ENCODE measurements around the gene NPAS2.

Gene NPAS2

GRCh38 chr2:100865816-100866460 is 46.0 kb downstream of the NPAS2 start:
- Histone ChIP-seq H3K4me1 (ENCODE audit: insufficient read depth, low read length) (no peaks in the 10 kb centered on the region), H3K36me3 (ENCODE audit: insufficient read depth, low read length) (no peaks in the 10 kb centered on the region), H3K9ac (ENCODE audit: low read depth, low read length) (no peak overlapping the region), H3K9me3 (ENCODE audit: control insufficient read depth, insufficient read depth, low read length) (no peaks in the 10 kb centered on the region)

DNA sequence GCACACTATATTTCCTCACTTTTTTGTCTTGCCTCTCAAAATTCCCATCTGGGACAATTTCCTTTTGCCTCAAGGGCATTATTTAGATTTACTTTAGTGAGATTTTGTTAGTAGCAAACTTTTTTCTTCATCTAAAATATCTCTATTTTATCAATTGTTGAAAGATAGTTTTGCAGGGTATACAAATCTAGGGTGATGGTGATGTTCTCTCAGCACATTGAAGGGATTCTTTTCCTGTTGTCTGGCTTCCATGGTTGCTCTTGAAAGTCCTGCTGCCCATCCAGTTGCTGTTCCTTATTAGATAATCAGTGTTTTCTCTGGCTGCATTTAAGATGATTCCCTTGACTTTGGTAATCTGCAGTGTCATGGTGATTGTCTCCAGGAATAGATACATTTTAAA is 48.1 kb downstream of the NPAS2 start:
- Histone ChIP-seq H3K9ac (ENCODE audit: low read depth, low read length) (no peak overlapping the region), H3K9me3 (ENCODE audit: control insufficient read depth, insufficient read depth, low read length) (no peaks in the 10 kb centered on the region), H3K36me3 (ENCODE audit: insufficient read depth, low read length) (no peaks in the 10 kb centered on the region), H3K4me1 (ENCODE audit: insufficient read depth, low read length) (no peaks in the 10 kb centered on the region)

GRCh38 chr2:100869120-100869519 is 49.2 kb downstream of the NPAS2 start:
- H3K36me3 ChIP-seq (ENCODE audit: insufficient read depth, low read length): no peaks in the 10 kb centered on the region
- H3K4me1 ChIP-seq (ENCODE audit: insufficient read depth, low read length): no peaks in the 10 kb centered on the region
- no peak overlapping the region for H3K9ac ChIP-seq (ENCODE audit: low read depth, low read length)
- no peaks in the 10 kb centered on the region for H3K9me3 ChIP-seq (ENCODE audit: control insufficient read depth, insufficient read depth, low read length)

GRCh38 chr2:100870652-100871531 is 51.0 kb downstream of the NPAS2 start:
- no peaks in the 10 kb centered on the region for H3K4me1 ChIP-seq (ENCODE audit: insufficient read depth, low read length)
- no peaks in the 10 kb centered on the region for H3K36me3 ChIP-seq (ENCODE audit: insufficient read depth, low read length)
- H3K9me3 ChIP-seq (ENCODE audit: control insufficient read depth, insufficient read depth, low read length): no peaks in the 10 kb centered on the region
- no peak overlapping the region for H3K9ac ChIP-seq (ENCODE audit: low read depth, low read length)

- Histone ChIP-seq H3K36me3 (ENCODE audit: insufficient read depth, low read length) (no peaks in the 10 kb centered on the region), H3K9me3 (ENCODE audit: control insufficient read depth, insufficient read depth, low read length) (no peaks in the 10 kb centered on the region), H3K4me1 (ENCODE audit: insufficient read depth, low read length) (no peaks in the 10 kb centered on the region), H3K9ac (ENCODE audit: low read depth, low read length) (no peak overlapping the region)
Observed at GRCh38 chr2:100875516-100876230, 55.7 kb downstream of the NPAS2 start.

GRCh38 chr2:100876231-100876860 is 56.4 kb downstream of the NPAS2 start:
- Histone ChIP-seq H3K4me1 (ENCODE audit: insufficient read depth, low read length) (no peaks in the 10 kb centered on the region), H3K9ac (ENCODE audit: low read depth, low read length) (no peak overlapping the region), H3K9me3 (ENCODE audit: control insufficient read depth, insufficient read depth, low read length) (no peaks in the 10 kb centered on the region), H3K36me3 (ENCODE audit: insufficient read depth, low read length) (no peaks in the 10 kb centered on the region)

GRCh38 chr2:100877555-100877954 is 57.6 kb downstream of the NPAS2 start:
- H3K9ac ChIP-seq (ENCODE audit: low read depth, low read length): no peak overlapping the region

GRCh38 chr2:100878000-100878791 is 58.3 kb downstream of the NPAS2 start:
- no peaks in the 10 kb centered on the region for H3K36me3 ChIP-seq (ENCODE audit: insufficient read depth, low read length)
- no peaks in the 10 kb centered on the region for H3K4me1 ChIP-seq (ENCODE audit: insufficient read depth, low read length)
- no peak overlapping the region for H3K9ac ChIP-seq (ENCODE audit: low read depth, low read length)
- H3K9me3 ChIP-seq (ENCODE audit: control insufficient read depth, insufficient read depth, low read length): no peaks in the 10 kb centered on the region

More at GRCh38 chr2:100877555-100877954, 57.6 kb downstream of the NPAS2 start:
- H3K9me3 ChIP-seq (ENCODE audit: control insufficient read depth, insufficient read depth, low read length): no peaks in the 10 kb centered on the region
- H3K4me1 ChIP-seq (ENCODE audit: insufficient read depth, low read length): no peaks in the 10 kb centered on the region
- H3K36me3 ChIP-seq (ENCODE audit: insufficient read depth, low read length): no peaks in the 10 kb centered on the region

DNA sequence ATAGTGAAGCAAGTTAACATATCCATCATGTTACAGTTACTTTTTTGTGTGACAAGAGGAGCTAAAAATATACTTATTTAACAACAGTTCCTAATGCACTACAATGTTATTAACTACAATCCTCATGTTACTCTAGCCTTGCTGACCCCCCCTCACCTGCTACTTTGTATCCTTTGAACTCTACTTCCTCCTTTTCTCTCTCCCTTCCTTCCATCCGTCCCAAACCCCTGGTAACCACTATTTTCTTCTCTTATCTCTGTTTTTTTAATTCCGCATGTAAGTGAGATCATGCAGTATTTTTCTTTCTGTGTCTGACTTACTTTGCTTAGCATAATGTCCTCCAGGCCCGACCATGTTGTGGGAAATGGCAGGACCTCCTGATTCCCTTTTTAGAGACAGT is 59.4 kb downstream of the NPAS2 start:
- H3K9me3 ChIP-seq (ENCODE audit: control insufficient read depth, insufficient read depth, low read length): no peaks in the 10 kb centered on the region
- no peaks in the 10 kb centered on the region for H3K4me1 ChIP-seq (ENCODE audit: insufficient read depth, low read length)
- no peak overlapping the region for H3K9ac ChIP-seq (ENCODE audit: low read depth, low read length)
- H3K36me3 ChIP-seq (ENCODE audit: insufficient read depth, low read length): no peaks in the 10 kb centered on the region

DNA sequence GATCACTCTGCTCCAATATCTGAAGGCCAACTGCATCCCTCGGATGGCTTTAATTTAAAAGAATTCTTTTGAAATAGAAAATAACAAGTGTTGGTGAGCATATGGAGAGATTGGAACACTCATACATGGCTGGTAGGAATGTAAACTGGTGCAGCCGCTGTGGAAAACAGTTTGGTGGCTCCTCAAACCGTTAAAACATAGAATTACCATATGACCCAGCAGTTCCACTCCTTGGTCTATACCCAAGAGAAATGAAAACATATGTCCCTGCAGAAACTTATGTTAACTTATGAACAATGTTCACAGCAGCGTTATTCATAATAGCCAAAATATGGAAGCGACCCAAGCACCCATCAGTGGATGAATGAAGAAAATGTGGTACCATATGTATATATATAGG is 60.1 kb downstream of the NPAS2 start:
- Histone ChIP-seq H3K36me3 (ENCODE audit: insufficient read depth, low read length) (no peaks in the 10 kb centered on the region), H3K4me1 (ENCODE audit: insufficient read depth, low read length) (no peaks in the 10 kb centered on the region), H3K9ac (ENCODE audit: low read depth, low read length) (no peak overlapping the region), H3K9me3 (ENCODE audit: control insufficient read depth, insufficient read depth, low read length) (no peaks in the 10 kb centered on the region)

DNA sequence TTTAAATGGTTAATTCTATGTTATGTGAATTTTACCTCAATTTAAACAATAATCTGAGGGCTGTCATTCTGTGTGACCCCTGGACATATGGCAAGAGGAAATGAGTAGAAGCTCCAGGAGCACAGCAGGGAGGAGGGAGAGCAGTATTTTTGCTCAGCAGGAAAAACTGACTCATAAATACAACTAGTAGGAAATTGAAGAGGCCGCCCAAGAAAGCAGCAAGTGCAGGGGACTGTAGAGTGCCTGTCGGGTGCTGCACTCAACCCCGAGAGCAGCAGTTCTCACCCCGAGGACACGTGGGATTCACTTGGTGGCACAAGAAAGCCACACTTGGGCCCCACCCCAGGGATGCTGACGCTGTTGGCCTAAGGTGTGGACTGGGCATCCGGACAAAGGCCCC is 60.8 kb downstream of the NPAS2 start:
- Histone ChIP-seq H3K4me1 (ENCODE audit: insufficient read depth, low read length) (no peaks in the 10 kb centered on the region), H3K36me3 (ENCODE audit: insufficient read depth, low read length) (no peaks in the 10 kb centered on the region), H3K9ac (ENCODE audit: low read depth, low read length) (no peak overlapping the region), H3K9me3 (ENCODE audit: control insufficient read depth, insufficient read depth, low read length) (no peaks in the 10 kb centered on the region)

- H3K9ac ChIP-seq (ENCODE audit: low read depth, low read length): no peak overlapping the region
Observed at GRCh38 chr2:100882645-100883613, 63.0 kb downstream of the NPAS2 start.

GRCh38 chr2:100884145-100884621 is 64.2 kb downstream of the NPAS2 start:
- Histone ChIP-seq H3K9ac (ENCODE audit: low read depth, low read length) (no peak overlapping the region), H3K4me1 (ENCODE audit: insufficient read depth, low read length) (peaks cover 6% of the 10 kb centered on the region; the same call in 1 of the 2 replicates), H3K9me3 (ENCODE audit: control insufficient read depth, insufficient read depth, low read length) (no peaks in the 10 kb centered on the region)

More at GRCh38 chr2:100882645-100883613, 63.0 kb downstream of the NPAS2 start:
- Histone ChIP-seq H3K9me3 (ENCODE audit: control insufficient read depth, insufficient read depth, low read length) (no peaks in the 10 kb centered on the region), H3K4me1 (ENCODE audit: insufficient read depth, low read length) (peaks cover 6% of the 10 kb centered on the region; the same call in 1 of the 2 replicates), H3K36me3 (ENCODE audit: insufficient read depth, low read length) (no peaks in the 10 kb centered on the region)

More at GRCh38 chr2:100884145-100884621, 64.2 kb downstream of the NPAS2 start:
- H3K36me3 ChIP-seq (ENCODE audit: insufficient read depth, low read length): no peaks in the 10 kb centered on the region
